Pancreas (tissue), 10 donors: ENCODE data around the gene E2F7. TPM values are rescaled to one million over a fixed set of nuclear protein-coding genes. Genes with fewer than 3 reads are reported as not detected.

Experiments used
- ATAC-seq, 4 donors: fragments of 200-7000 bp; cut with Tn5 transposase; one replicate each; pipeline versions ENCODE4 v1.8.0 to v1.9.1; 2020; ENCODE audit warnings: mild to moderate bottlenecking in 4 of 4, moderate library complexity in 4 of 4
- DNase-seq, 6 donors: peaks; one replicate each; pipeline ENCODE4 v3.0.0-alpha.2; 2020
- FAIRE-seq: peaks from 2 replicates; lab custom pipeline; 2012; peaks lifted over from hg19 to GRCh38; lab: Jason Lieb, UNC
- H3K27ac ChIP-seq, 4 donors: fragments of 200-600 bp; sonication (generic); 1 replicate in 3 of 4; 2 replicates in 1 of 4; pipeline versions ENCODE4 v1.5.0 to v1.8.0; 2020
- H3K27me3 ChIP-seq, 4 donors: fragments of 200-600 bp; one replicate each; pipeline ENCODE4 v1.8.0; 2021
- H3K36me3 ChIP-seq, 3 donors: fragments of 200-600 bp; sonication (generic) in 1 of 3; one replicate each; pipeline versions ENCODE4 v1.5.0 to v1.8.0; 2020 to 2021
- H3K4me1 ChIP-seq, 3 donors: fragments of 200-600 bp; one replicate each; pipeline ENCODE4 v1.8.0; 2021
- H3K4me3 ChIP-seq, 4 donors: fragments of 200-600 bp; sonication (generic) in 2 of 4; one replicate each; pipeline versions ENCODE4 v1.5.0 to v1.8.0; 2020 to 2021
- H3K9me3 ChIP-seq, 4 donors: fragments of 200-600 bp; one replicate each; pipeline ENCODE4 v1.8.0; 2021
- CTCF ChIP-seq, 4 donors: fragments of 200-600 bp; sonication (generic) in 3 of 4; IDR thresholded peaks; one replicate each; pipeline versions ENCODE4 v1.5.0 to v1.8.0; 2021; ENCODE audit warnings: antibody characterized with exemption in 4 of 4
- WGBS, 2 donors: extraction: QIAGEN DNeasy Blood & Tissue Kit; methylation state at CpG; one replicate each; pipeline ENCODE4 v1.1.7; 2013; 5-methylcytosine and 5-hydroxymethylcytosine counted together
- intact Hi-C, 3 donors: fragments of 100-400 bp; cut with DNase I; formaldehyde crosslinking; loops; one replicate each; pipeline versions ENCODE4 v1.11.1 to v1.14.2; 2022
- polyA plus RNA-seq, 2 donors: library from polyadenylated mRNA; stranded (reverse); fragments of 200-250 nt; gene quantifications; one replicate each; pipeline ENCODE4 v1.2.3, GENCODE V29; 2013
- total RNA-seq, 6 donors: library from RNA; stranded (reverse); fragmentation: NEBNext Ultra II Directional in 4 of 6; extraction: Animal tissue kit (Norgen Biotek cat#: 25700) in 4 of 6; gene quantifications; one replicate each; pipeline versions ENCODE4 v1.2.1 to v1.2.4, GENCODE V29; 2021 to 2023
- donor health status: healthy with polysubstance abuse.
- donor health status: DM: no; HTN: no; CAD: no; lungs with moderate emphysema.
- donor health status: DM: no; HTN: no; CAD: no.
- donor health status: control.
- donor health status: control.
- donor health status: Bipolar disorder and iron deficiency.
- donor health status: DM: yes; HTN: yes; CAD: no.
- donor health status: DM: no; HTN: no; CAD: no.
- donor health status: DM: no; HTN: no; CAD: no.
- donor health status: DM: yes; HTN: yes; CAD: no.

Gene E2F7
- total and polyA plus RNA-seq, 8 donors: 0.08 to 0.73 (median 0.28) TPM; not detected in 2

GRCh38 chr12:77025782-77026314, 39.5 kb downstream of the E2F7 start:
- Histone ChIP-seq H3K27ac (no peak overlapping the region), H3K4me3 (no peak overlapping the region), H3K36me3 (no peaks in the 10 kb centered on the region), H3K4me1 (no peaks in the 10 kb centered on the region), H3K27me3 (no peaks in the 10 kb centered on the region), H3K9me3 (no peaks in the 10 kb centered on the region)
- DNase-seq: no peak
- intact Hi-C loops: no loop called here
- no peak for ATAC-seq
- FAIRE-seq: no peak
- WGBS, 2 donors: 65 to 69% methylated on average over 6 of the region's 6 CpGs
- no peak for TF ChIP-seq CTCF (IDR thresholded peaks at IDR 0.05)

- FAIRE-seq (no peak), ATAC-seq (no peak), DNase-seq (no peak)
- Histone ChIP-seq H3K9me3 (no peaks in the 10 kb centered on the region), H3K27ac (no peak overlapping the region), H3K36me3 (no peaks in the 10 kb centered on the region), H3K4me1 (no peaks in the 10 kb centered on the region), H3K4me3 (no peak overlapping the region), H3K27me3 (no peaks in the 10 kb centered on the region)
- intact Hi-C loops: no loop called here
- no peak for TF ChIP-seq CTCF (IDR thresholded peaks at IDR 0.05)
- WGBS, 2 donors: 84 to 85% methylated on average over 6 of the region's 6 CpGs
Measured at GRCh38 chr12:77023501-77023900, 41.9 kb downstream of the E2F7 start.

GRCh38 chr12:77019920-77020319, 45.4 kb downstream of the E2F7 start:
- Histone ChIP-seq H3K4me3 (no peak overlapping the region), H3K36me3 (no peaks in the 10 kb centered on the region), H3K27ac (no peak overlapping the region), H3K27me3 (no peaks in the 10 kb centered on the region), H3K4me1 (no peaks in the 10 kb centered on the region), H3K9me3 (no peaks in the 10 kb centered on the region)
- no peak for ATAC-seq
- WGBS, 2 donors: 98% methylated on average over 2 of the region's 2 CpGs
- no peak for FAIRE-seq
- DNase-seq: no peak
- intact Hi-C loops: no loop called here
- no peak for TF ChIP-seq CTCF (IDR thresholded peaks at IDR 0.05)

- Histone ChIP-seq H3K9me3 (no peaks in the 10 kb centered on the region), H3K4me3 (no peak overlapping the region), H3K36me3 (no peaks in the 10 kb centered on the region), H3K27me3 (no peaks in the 10 kb centered on the region), H3K27ac (no peak overlapping the region), H3K4me1 (no peaks in the 10 kb centered on the region)
- no peak for DNase-seq
- TF ChIP-seq CTCF (IDR thresholded peaks at IDR 0.05): no peak
- WGBS, 2 donors: 78 to 91% methylated on average over 1 of the region's 1 CpG
- no peak for ATAC-seq
- no peak for FAIRE-seq
- intact Hi-C loops: no loop called here
Measured at GRCh38 chr12:77016606-77017005, 48.8 kb downstream of the E2F7 start.

GRCh38 chr12:77013091-77013490, 52.3 kb downstream of the E2F7 start:
- Histone ChIP-seq H3K27ac (no peak overlapping the region), H3K27me3 (no peaks in the 10 kb centered on the region), H3K36me3 (no peaks in the 10 kb centered on the region), H3K9me3 (no peaks in the 10 kb centered on the region), H3K4me1 (no peaks in the 10 kb centered on the region), H3K4me3 (no peak overlapping the region)
- ATAC-seq (no peak), FAIRE-seq (no peak), DNase-seq (no peak)
- TF ChIP-seq CTCF (IDR thresholded peaks at IDR 0.05): no peak
- WGBS, 2 donors: 41 to 50% methylated on average over 1 of the region's 1 CpG
- intact Hi-C loops: no loop called here
